Upper lobe of left lung (tissue), 6 donors: Measurements from ENCODE around the gene SPCS3. TPM values are rescaled to one million over a fixed set of nuclear protein-coding genes. Genes with fewer than 3 reads are reported as not detected.
"Not testable (repeated sequence)": the region's sequence is repeated elsewhere in the genome, so short reads cannot be mapped to it uniquely, and the experiment has no call there.

Source experiments
- ATAC-seq, 2 donors: fragments of 200-7000 bp; cut with Tn5 transposase; one replicate each; pipeline ENCODE4 v1.9.1; 2022; ENCODE audit warnings: mild to moderate bottlenecking in 2 of 2, moderate library complexity in 2 of 2; ENCODE audit not compliant: low FRiP score in 2 of 2
- DNase-seq, 2 donors: peaks; one replicate each; pipeline ENCODE4 v3.0.0-alpha.2; 2019 to 2020
- H3K27ac ChIP-seq, 4 donors: fragments of 200-600 bp; sonication (generic); one replicate each; pipeline ENCODE4 v1.5.1; 2016 to 2019
- H3K27me3 ChIP-seq, 4 donors: fragments of 200-600 bp; sonication (generic); one replicate each; pipeline ENCODE4 v1.5.1; 2017 to 2019
- H3K36me3 ChIP-seq, 4 donors: fragments of 200-600 bp; sonication (generic); one replicate each; pipeline ENCODE4 v1.5.1; 2016 to 2019
- H3K4me1 ChIP-seq, 4 donors: fragments of 200-600 bp; sonication (generic); one replicate each; pipeline ENCODE4 v1.5.1; 2018 to 2019
- H3K4me3 ChIP-seq, 4 donors: fragments of 200-600 bp; sonication (generic); one replicate each; pipeline ENCODE4 v1.5.1; 2017 to 2019; ENCODE audit warnings: mild to moderate bottlenecking in 2 of 4, moderate library complexity in 1 of 4
- H3K9me3 ChIP-seq, 4 donors: fragments of 200-600 bp; sonication (generic); one replicate each; pipeline ENCODE4 v1.5.1; 2018 to 2019
- EP300 ChIP-seq, 4 donors: sonication (generic); formaldehyde crosslinking; IDR thresholded peaks; one replicate each; pipeline ENCODE4 v1.5.1; 2017; ENCODE audit warnings: antibody characterized with exemption in 4 of 4, control low read depth in 2 of 4
- POLR2A ChIP-seq, 4 donors: fragments of 450-650 bp; IDR thresholded peaks; one replicate each; pipeline ENCODE4 v1.5.1; 2016 to 2017; ENCODE audit warnings: antibody characterized with exemption in 4 of 4, mild to moderate bottlenecking in 2 of 4
- POLR2AphosphoS5 ChIP-seq, 2 donors: sonication (generic); formaldehyde crosslinking; IDR thresholded peaks; one replicate each; pipeline ENCODE4 v1.5.1; 2017; ENCODE audit warnings: antibody characterized with exemption in 2 of 2
- WGBS, 2 donors: methylation state at CpG; one replicate each; pipeline ENCODE4 v1.1.5; 2017 to 2018; 5-methylcytosine and 5-hydroxymethylcytosine counted together
- total RNA-seq, 6 donors: library from RNA; depleted of rRNA in 4 of 6; stranded (reverse); fragments of >200 nt in 4 of 6; gene quantifications; one replicate each; pipeline versions ENCODE4 v1.1.0 to v1.2.1, GENCODE V29; 2016 to 2021
- TF ChIP-seq, protein P1 (sequence below), 6 experiments: fragments of 450-650 bp in 4 of 6; fragments of 200-600 bp in 2 of 6; sonication (generic) in 2 of 6; IDR thresholded peaks; one replicate each; pipeline ENCODE4 v1.5.1; 2016 to 2019; ENCODE audit warnings: antibody characterized with exemption in 6 of 6
- donor health status: DM: no; HTN: no; CAD: no; lungs with moderate emphysema.
- donor health status: DM: no; HTN: yes; CAD: no; lungs with severe emphysema.

SPCS3 gene
- total RNA-seq, 6 donors from 2014 or later = 47.1 to 157 (median 90.3) TPM

DNA sequence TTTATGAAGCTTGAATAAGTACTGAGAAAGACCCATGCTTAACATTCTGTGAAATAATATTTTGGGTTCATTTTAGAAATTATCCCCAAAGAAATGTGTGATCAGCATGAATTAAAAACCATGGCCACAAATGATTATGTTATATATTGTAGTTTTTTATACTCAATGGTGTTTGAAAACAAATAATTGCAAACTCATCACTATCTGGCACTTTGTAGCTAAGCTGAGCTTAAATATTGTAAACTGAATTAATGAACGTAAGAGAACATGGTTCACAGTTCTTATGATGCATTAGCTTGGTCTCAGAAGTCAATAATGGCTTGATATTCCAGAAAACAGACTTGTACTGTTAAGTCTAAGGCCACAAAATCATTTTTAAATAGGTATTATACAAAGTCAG lies 26.1 kb upstream of the SPCS3 start:
- Histone ChIP-seq H3K36me3 (no peaks in the 10 kb centered on the region), H3K27ac (no peak overlapping the region), H3K9me3 (no peaks in the 10 kb centered on the region), H3K27me3 (no peaks in the 10 kb centered on the region), H3K4me1 (no peaks in the 10 kb centered on the region), H3K4me3 (no peak overlapping the region)
- TF ChIP-seq EP300 (IDR thresholded peaks at IDR 0.05) (no peak), POLR2AphosphoS5 (IDR thresholded peaks at IDR 0.05) (no peak), POLR2A (IDR thresholded peaks at IDR 0.05) (no peak)
- TF ChIP-seq, protein P1, sequence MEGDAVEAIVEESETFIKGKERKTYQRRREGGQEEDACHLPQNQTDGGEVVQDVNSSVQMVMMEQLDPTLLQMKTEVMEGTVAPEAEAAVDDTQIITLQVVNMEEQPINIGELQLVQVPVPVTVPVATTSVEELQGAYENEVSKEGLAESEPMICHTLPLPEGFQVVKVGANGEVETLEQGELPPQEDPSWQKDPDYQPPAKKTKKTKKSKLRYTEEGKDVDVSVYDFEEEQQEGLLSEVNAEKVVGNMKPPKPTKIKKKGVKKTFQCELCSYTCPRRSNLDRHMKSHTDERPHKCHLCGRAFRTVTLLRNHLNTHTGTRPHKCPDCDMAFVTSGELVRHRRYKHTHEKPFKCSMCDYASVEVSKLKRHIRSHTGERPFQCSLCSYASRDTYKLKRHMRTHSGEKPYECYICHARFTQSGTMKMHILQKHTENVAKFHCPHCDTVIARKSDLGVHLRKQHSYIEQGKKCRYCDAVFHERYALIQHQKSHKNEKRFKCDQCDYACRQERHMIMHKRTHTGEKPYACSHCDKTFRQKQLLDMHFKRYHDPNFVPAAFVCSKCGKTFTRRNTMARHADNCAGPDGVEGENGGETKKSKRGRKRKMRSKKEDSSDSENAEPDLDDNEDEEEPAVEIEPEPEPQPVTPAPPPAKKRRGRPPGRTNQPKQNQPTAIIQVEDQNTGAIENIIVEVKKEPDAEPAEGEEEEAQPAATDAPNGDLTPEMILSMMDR (IDR thresholded peaks at IDR 0.05) = no peak
- DNase-seq (no peak), ATAC-seq (no peak)
- 83 to 90% methylated on average over 1 of the region's 1 CpG for WGBS, 2 donors

DNA sequence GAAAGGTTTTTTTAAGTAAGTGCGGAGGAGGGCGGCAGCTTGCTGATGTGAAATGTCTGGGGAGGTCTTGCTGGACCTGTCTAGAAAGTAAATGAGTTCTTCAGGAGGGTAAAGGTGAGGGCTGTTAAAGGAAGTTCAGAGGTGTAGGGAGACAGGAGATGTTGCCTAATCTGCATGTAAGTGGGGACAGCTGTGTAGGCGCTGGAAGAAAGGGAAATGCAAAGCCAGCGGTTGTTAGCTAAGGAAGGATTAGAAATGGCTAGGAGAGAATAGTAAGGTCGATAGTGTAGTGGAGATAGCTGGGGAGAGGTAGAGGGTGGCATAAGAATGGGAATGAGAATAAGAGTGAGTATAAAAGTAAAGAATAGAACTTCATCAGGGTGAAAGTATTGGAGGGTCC lies 23.9 kb upstream of the SPCS3 start:
- not testable (repeated sequence) for H3K4me1 ChIP-seq, H3K36me3 ChIP-seq, H3K9me3 ChIP-seq, DNase-seq, H3K4me3 ChIP-seq, H3K27ac ChIP-seq, ATAC-seq, H3K27me3 ChIP-seq
- WGBS, 2 donors = 36 to 55% methylated on average over 5 of the region's 5 CpGs

DNA sequence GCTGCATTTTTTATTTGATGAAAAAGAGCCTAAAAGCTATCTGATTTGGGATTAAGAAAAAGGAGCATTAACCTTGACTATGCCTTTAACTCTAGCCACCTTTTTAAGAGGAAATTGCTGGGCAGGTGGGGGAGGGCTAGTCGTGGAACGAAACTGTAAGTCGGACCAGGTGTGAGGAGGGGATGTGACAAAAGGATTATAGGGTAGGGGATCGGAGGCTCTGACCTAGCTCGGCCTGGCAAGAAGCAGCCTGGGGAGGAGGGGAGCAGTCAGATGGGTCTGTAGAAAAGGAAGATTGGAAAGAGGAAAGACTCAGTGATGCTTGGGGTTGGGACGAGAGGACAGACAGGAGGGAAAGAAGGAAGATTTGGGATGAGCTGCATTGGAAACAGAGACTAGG lies 21.1 kb upstream of the SPCS3 start:
- Histone ChIP-seq H3K4me1 (no peaks in the 10 kb centered on the region), H3K36me3 (no peaks in the 10 kb centered on the region), H3K27me3 (no peaks in the 10 kb centered on the region), H3K27ac (no peak overlapping the region), H3K4me3 (no peak overlapping the region), H3K9me3 (no peaks in the 10 kb centered on the region)
- ATAC-seq (no peak), DNase-seq (no peak)
- WGBS, 2 donors = 71 to 84% methylated on average over 6 of the region's 6 CpGs
- TF ChIP-seq POLR2AphosphoS5 (IDR thresholded peaks at IDR 0.05) (no peak), EP300 (IDR thresholded peaks at IDR 0.05) (no peak), POLR2A (IDR thresholded peaks at IDR 0.05) (no peak)
- TF ChIP-seq, protein P1 (IDR thresholded peaks at IDR 0.05) = no peak

DNA sequence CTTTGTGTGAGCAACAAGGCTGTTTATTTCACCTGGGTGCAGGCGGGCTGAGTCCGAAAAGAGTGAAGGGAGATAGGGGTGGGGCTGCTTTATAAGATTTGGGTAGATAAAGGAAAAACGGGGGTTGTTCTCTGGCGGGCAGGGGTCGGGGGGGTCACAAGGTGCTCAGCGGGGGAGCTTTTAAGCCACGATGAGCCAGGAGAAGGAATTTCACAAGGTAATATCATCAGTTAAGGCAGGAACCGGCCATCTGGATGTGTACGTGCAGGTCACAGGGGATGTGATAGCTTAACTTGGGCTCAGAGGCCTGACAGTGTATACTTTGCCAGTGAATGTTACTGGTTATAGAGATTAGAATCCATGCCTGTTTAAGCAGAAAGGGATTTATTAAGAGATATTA lies 19.7 kb upstream of the SPCS3 start:
- ATAC-seq (no peak), DNase-seq (no peak)
- WGBS, 2 donors = 90 to 91% methylated on average over 7 of the region's 9 CpGs
- Histone ChIP-seq H3K4me3 (no peak overlapping the region), H3K9me3 (no peaks in the 10 kb centered on the region), H3K27ac (no peak overlapping the region), H3K4me1 (no peaks in the 10 kb centered on the region), H3K27me3 (no peaks in the 10 kb centered on the region), H3K36me3 (no peaks in the 10 kb centered on the region)
- TF ChIP-seq, protein P1 (IDR thresholded peaks at IDR 0.05) = no peak

DNA sequence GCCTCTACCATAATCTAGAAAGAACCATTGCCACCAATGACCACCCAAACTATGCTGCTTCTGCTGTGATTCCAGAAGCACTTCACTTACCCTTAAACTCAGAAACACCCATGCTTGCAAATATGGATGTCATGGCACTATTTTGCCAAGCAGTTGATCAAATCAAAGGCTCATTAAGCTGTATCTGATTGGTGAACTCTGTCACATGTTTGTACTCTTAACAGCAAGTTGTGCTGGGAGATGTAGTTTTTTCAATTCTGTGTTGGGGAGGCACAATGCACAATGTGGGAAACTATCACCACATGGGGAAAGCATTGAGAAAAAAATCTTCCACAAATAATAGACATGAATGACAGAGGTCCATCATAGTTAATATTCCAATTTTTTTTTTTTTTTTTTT lies 19.2 kb upstream of the SPCS3 start:
- no peaks in the 10 kb centered on the region for H3K27me3 ChIP-seq
- no peak overlapping the region for H3K27ac ChIP-seq
- no peaks in the 10 kb centered on the region for H3K36me3 ChIP-seq
- H3K9me3 ChIP-seq = no peaks in the 10 kb centered on the region
- ATAC-seq (no peak), DNase-seq (no peak)
- no peak overlapping the region for H3K4me3 ChIP-seq
- TF ChIP-seq POLR2AphosphoS5 (IDR thresholded peaks at IDR 0.05) (no peak), EP300 (IDR thresholded peaks at IDR 0.05) (no peak), POLR2A (IDR thresholded peaks at IDR 0.05) (no peak)
- TF ChIP-seq, protein P1 (IDR thresholded peaks at IDR 0.05) = no peak
- H3K4me1 ChIP-seq = no peaks in the 10 kb centered on the region
